ENCODE results near the gene CNKSR3. TPM values are rescaled to one million over a fixed set of nuclear protein-coding genes. Genes with fewer than 3 reads are reported as not detected.

Gene CNKSR3
- total RNA-seq, 2 experiments from 2014 or later = not detected

DNA sequence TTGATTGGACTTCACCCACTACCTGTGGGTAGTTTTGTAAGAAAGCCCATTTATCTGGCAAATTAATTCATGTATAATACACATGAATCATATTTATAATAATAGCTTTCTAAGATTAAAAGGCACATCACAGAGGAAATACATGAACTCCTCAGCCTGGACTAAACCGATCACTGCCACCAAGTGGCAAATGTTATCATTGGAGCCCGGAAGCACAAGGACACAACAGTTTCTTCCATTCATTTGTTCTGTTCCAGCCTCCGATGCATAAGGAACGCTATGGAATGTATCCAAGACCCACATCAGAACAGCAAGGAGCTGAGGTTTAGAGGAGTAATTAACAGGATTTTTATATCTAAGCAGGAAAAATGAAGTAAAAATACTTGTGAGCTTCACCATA is 139.9 kb downstream of the CNKSR3 start:
- no peak for ATAC-seq (ENCODE audit: low read depth)
- POLR2A ChIA-PET = no interaction called here
- no peak overlapping the region for H3K4me3 Mint-ChIP-seq
- H3K36me3 Mint-ChIP-seq = no peaks in the 10 kb centered on the region
- no peak overlapping the region for H3K27ac Mint-ChIP-seq
- no peaks in the 10 kb centered on the region for H3K27me3 Mint-ChIP-seq
- DNase-seq = no peak
- no peaks in the 10 kb centered on the region for H3K4me1 Mint-ChIP-seq
- H3K9me3 Mint-ChIP-seq = peaks cover 2% of the 10 kb centered on the region

GRCh38 chr6:154367839-154368695 is 142.4 kb downstream of the CNKSR3 start:
- ATAC-seq (ENCODE audit: low read depth) (no peak), DNase-seq (no peak)
- Mint-ChIP-seq H3K27me3 (peaks cover 2% of the 10 kb centered on the region), H3K4me3 (no peak overlapping the region), H3K9me3 (no peaks in the 10 kb centered on the region), H3K27ac (no peak overlapping the region), H3K36me3 (no peaks in the 10 kb centered on the region), H3K4me1 (no peaks in the 10 kb centered on the region)
- POLR2A ChIA-PET = no interaction called here

DNA sequence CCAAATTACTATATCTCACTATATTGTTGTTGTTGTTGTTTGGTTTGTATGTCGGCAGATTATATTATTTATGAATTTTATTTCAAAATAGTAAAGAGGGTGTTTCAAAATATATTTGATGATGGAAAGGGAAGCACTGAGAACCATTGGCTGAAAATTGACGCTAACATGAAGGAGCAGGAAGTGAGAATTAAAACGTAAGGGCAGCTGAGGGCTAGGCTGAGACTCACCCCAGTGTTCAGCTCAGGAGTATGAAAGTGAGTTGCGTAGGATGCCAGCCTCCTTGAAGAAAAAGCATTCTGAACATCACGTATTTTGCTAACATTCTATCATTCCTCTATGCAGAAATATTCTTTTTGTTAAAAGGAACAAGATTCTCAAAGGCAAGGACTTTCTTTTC is 143.1 kb downstream of the CNKSR3 start:
- peaks cover 2% of the 10 kb centered on the region for H3K27me3 Mint-ChIP-seq
- ATAC-seq (ENCODE audit: low read depth) = no peak
- H3K27ac Mint-ChIP-seq = no peak overlapping the region
- no peak overlapping the region for H3K4me3 Mint-ChIP-seq
- H3K9me3 Mint-ChIP-seq = no peaks in the 10 kb centered on the region
- DNase-seq = no peak
- POLR2A ChIA-PET = no interaction called here
- no peaks in the 10 kb centered on the region for H3K4me1 Mint-ChIP-seq
- no peaks in the 10 kb centered on the region for H3K36me3 Mint-ChIP-seq

GRCh38 chr6:154363821-154364220 is 146.7 kb downstream of the CNKSR3 start:
- no peaks in the 10 kb centered on the region for H3K9me3 Mint-ChIP-seq
- peaks cover 5% of the 10 kb centered on the region for H3K4me1 Mint-ChIP-seq

DNA sequence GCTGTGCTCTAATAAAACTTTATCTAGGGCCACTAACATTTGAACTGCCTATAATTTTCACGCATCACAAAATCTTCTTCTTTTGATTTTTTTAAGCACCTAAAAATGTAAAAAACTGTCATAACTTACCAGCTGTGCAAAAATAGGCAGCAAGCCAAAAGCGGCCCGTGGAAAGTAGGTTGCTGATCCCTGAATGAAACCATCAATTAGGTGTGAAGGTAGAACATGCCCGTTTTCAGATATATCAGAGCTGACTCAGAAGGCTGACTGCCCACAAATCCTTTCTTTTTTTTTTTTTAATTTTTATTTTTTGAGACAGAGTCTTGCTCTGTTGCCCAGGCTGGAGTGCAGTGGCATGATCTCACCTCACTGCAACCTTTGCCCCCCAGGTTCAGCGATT is 149.0 kb downstream of the CNKSR3 start:
- DNase-seq (no peak), ATAC-seq (ENCODE audit: low read depth) (no peak)
- H3K27me3 Mint-ChIP-seq = peaks cover 2% of the 10 kb centered on the region
- POLR2A ChIA-PET = no interaction called here
- H3K4me1 Mint-ChIP-seq = peaks cover 8% of the 10 kb centered on the region
- no peak overlapping the region for H3K27ac Mint-ChIP-seq
- H3K36me3 Mint-ChIP-seq = peaks cover 3% of the 10 kb centered on the region
- no peaks in the 10 kb centered on the region for H3K9me3 Mint-ChIP-seq
- no peak overlapping the region for H3K4me3 Mint-ChIP-seq

More at GRCh38 chr6:154363821-154364220, 146.7 kb downstream of the CNKSR3 start:
- no peak for DNase-seq
- no peaks in the 10 kb centered on the region for H3K36me3 Mint-ChIP-seq
- POLR2A ChIA-PET = no interaction called here
- ATAC-seq (ENCODE audit: low read depth) = no peak
- peaks cover 2% of the 10 kb centered on the region for H3K27me3 Mint-ChIP-seq
- no peak overlapping the region for H3K27ac Mint-ChIP-seq
- no peak overlapping the region for H3K4me3 Mint-ChIP-seq

- Mint-ChIP-seq H3K27me3 (peaks cover 5% of the 10 kb centered on the region), H3K9me3 (no peaks in the 10 kb centered on the region), H3K27ac (no peak overlapping the region), H3K36me3 (peaks cover 3% of the 10 kb centered on the region), H3K4me3 (no peak overlapping the region), H3K4me1 (peaks cover 11% of the 10 kb centered on the region)
- POLR2A ChIA-PET = no interaction called here
- DNase-seq (no peak), ATAC-seq (ENCODE audit: low read depth) (no peak)
Observed at GRCh38 chr6:154360476-154360875, 150.0 kb downstream of the CNKSR3 start.

- peaks cover 2% of the 10 kb centered on the region for H3K9me3 Mint-ChIP-seq
- peaks cover 16% of the 10 kb centered on the region for H3K4me1 Mint-ChIP-seq
- peaks cover 5% of the 10 kb centered on the region for H3K27me3 Mint-ChIP-seq
- peaks cover 4% of the 10 kb centered on the region for H3K36me3 Mint-ChIP-seq
- H3K4me3 Mint-ChIP-seq = no peak overlapping the region
- DNase-seq = no peak
- ATAC-seq (ENCODE audit: low read depth) = no peak
- POLR2A ChIA-PET = no interaction called here
- H3K27ac Mint-ChIP-seq = no peak overlapping the region
Observed at GRCh38 chr6:154359679-154360078, 150.8 kb downstream of the CNKSR3 start.

DNA sequence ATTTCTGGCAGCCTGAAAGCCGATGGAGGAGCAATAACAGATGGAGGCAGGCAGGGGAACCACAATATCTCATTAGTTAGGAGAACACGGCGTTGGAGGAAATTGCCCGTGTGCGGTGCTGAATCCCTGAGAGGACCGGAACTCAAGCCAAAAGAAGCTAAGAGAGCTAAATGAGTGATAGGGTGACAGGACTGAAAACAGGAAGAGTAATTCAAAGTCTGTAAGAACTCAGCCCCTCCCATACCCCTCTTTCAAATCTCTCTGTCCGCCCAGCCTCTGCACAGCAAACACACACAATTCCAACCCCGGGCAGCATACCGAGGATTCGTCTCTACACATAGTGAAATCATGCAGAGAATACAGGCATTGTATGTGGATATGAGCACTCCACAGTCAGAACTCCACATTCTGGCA is 151.3 kb downstream of the CNKSR3 start:
- DNase-seq = no peak
- peaks cover 4% of the 10 kb centered on the region for H3K27me3 Mint-ChIP-seq
- peaks cover 21% of the 10 kb centered on the region for H3K4me1 Mint-ChIP-seq
- peak overlapping the region; percentile 57 for H3K4me3 Mint-ChIP-seq
- ATAC-seq (ENCODE audit: low read depth) = peak; percentile 74
- H3K27ac Mint-ChIP-seq = peak overlapping the region; percentile 20
- POLR2A ChIA-PET = no interaction called here
- peaks cover 8% of the 10 kb centered on the region for H3K36me3 Mint-ChIP-seq
- H3K9me3 Mint-ChIP-seq = peaks cover 3% of the 10 kb centered on the region

GRCh38 chr6:154358019-154358545 is 152.4 kb downstream of the CNKSR3 start:
- Mint-ChIP-seq H3K4me1 (peaks cover 25% of the 10 kb centered on the region), H3K4me3 (no peak overlapping the region), H3K36me3 (peaks cover 10% of the 10 kb centered on the region), H3K9me3 (peaks cover 3% of the 10 kb centered on the region), H3K27ac (no peak overlapping the region), H3K27me3 (peaks cover 3% of the 10 kb centered on the region)
- DNase-seq (no peak), ATAC-seq (ENCODE audit: low read depth) (no peak)
- POLR2A ChIA-PET = no interaction called here

DNA sequence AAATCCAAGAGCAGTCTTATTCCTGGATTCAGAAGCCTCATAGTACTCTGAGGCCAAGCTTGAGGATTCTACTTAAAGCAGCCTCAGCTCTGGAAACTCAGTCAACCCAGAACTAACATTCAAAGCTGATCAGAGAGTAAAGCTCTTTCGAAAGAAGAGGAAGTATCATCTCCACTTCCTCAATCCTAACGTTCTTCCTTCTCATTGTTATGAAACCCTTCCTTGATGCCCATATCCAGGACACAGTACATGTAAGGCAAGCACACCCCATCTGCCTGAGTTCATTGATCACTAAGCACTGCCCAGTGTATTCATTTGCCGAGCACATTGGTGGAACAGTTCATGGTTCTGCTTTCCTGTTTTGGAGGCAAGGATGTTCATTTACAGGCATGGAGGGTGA is 153.8 kb downstream of the CNKSR3 start, which contains the start of gene IPCEF1:
Gene IPCEF1, minus strand, starts transcription at position 114 of the 400 bp plus-strand sequence. CDS start 90,856 bp downstream, outside the sequence.
- H3K9me3 Mint-ChIP-seq = peaks cover 3% of the 10 kb centered on the region
- H3K4me1 Mint-ChIP-seq = peaks cover 29% of the 10 kb centered on the region
- POLR2A ChIA-PET = no interaction called here
- ATAC-seq (ENCODE audit: low read depth) = no peak
- peaks cover 3% of the 10 kb centered on the region for H3K27me3 Mint-ChIP-seq
- no peak within 1 kb of the TSS for H3K4me3 Mint-ChIP-seq
- no peak for DNase-seq
- H3K36me3 Mint-ChIP-seq = peaks cover 11% of the 10 kb centered on the region
- H3K27ac Mint-ChIP-seq = no peak within 1 kb of the TSS

DNA sequence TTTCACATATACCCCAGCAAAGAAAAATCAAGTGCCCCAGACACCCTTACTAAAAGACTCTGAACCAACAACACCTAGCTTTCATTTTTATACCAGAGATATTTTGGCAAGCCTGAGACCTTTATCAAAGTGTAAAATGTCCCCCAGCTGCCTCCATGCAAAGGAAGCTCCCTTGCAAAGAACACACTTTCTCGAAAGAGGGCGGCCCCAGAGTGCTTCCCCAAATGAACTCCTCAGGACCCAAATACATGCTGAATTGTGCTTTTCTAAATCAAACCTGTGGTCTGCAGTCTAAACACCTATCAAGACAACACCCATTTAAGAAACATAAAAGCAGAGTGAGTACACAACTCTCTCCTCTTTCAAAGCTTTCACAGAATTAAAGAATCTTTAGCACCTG is 154.4 kb downstream of the CNKSR3 start:
- POLR2A ChIA-PET = no interaction called here
- Mint-ChIP-seq H3K36me3 (peaks cover 11% of the 10 kb centered on the region), H3K27me3 (peaks cover 3% of the 10 kb centered on the region), H3K9me3 (peaks cover 3% of the 10 kb centered on the region), H3K27ac (no peak overlapping the region), H3K4me3 (no peak overlapping the region), H3K4me1 (peaks cover 32% of the 10 kb centered on the region)
- DNase-seq (no peak), ATAC-seq (ENCODE audit: low read depth) (no peak)

DNA sequence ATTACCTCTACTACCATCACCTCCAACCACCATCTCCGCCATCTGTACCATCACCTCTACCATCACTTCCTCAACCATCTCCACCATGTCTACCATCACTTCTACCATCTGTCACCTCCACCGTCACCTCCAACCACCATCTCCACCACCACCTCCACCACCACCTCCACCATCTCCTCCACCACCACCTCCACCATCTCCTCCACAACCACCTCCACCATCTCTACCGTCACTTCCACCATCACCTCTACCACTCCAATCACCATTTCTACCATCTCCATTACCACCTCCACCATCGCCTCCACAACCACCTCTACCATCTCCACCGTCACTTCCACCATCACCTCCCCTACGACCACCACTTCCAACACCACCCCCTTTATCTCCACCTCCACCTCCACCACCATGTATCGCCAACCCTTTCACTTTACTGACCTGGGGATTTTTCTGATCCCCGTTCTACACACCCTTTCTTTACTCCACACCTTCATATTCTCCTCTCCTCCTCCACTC is 156.2 kb downstream of the CNKSR3 start:
- Mint-ChIP-seq H3K27me3 (peaks cover 3% of the 10 kb centered on the region), H3K9me3 (peaks cover 3% of the 10 kb centered on the region), H3K4me1 (peaks cover 32% of the 10 kb centered on the region), H3K27ac (peak overlapping the region; percentile 55), H3K36me3 (peaks cover 11% of the 10 kb centered on the region), H3K4me3 (no peak overlapping the region)
- ATAC-seq (ENCODE audit: low read depth) = no peak
- DNase-seq = no peak
- POLR2A ChIA-PET = no interaction called here

DNA sequence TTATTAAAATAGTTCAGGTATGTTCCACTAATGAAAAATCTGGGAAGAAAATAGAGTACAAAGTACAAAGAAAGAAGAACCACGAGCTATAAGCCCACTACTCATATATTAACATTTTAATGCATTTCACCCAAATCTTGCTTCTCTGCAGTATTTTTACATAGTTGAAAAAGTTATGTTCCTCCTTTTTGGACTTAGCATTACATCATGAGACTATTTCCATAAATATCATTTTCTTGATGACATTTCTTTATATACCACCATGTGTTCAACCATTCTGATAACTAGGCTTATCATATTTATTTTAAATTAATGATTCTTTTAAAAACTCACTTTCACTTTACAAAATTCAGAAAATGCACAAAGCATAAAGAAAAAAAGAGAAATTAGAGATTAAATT is 156.9 kb downstream of the CNKSR3 start:
- POLR2A ChIA-PET = no interaction called here
- Mint-ChIP-seq H3K4me1 (peaks cover 26% of the 10 kb centered on the region), H3K9me3 (peaks cover 3% of the 10 kb centered on the region), H3K27me3 (peaks cover 3% of the 10 kb centered on the region), H3K4me3 (no peak overlapping the region), H3K27ac (no peak overlapping the region), H3K36me3 (peaks cover 11% of the 10 kb centered on the region)
- DNase-seq = no peak
- ATAC-seq (ENCODE audit: low read depth) = no peak

Measured in activated naive CD8-positive, alpha-beta T cell treated with anti-CD3 and anti-CD28 coated beads, Interleukin-2, amount 10 ng/mL, durations not matched to agents 7 days and 5 days (primary cell).